PFSK-1 (cell line): Measurements from ENCODE around the gene NELFB.

Experiments used
- POLR2AphosphoS5 ChIP-seq: IDR thresholded peaks from 2 replicates; pipeline ENCODE4 v1.6.1; 2012; ENCODE audit warnings: low read depth, mild to moderate bottlenecking, control low read depth, low read length, moderate library complexity
- SIN3A ChIP-seq: IDR thresholded peaks from 2 replicates; pipeline ENCODE4 v1.6.1; 2012; ENCODE audit warnings: mild to moderate bottlenecking, low read length, moderate library complexity, borderline replicate concordance; ENCODE audit not compliant: insufficient read depth
- TF ChIP-seq, protein P1 (sequence below), 2 experiments: IDR thresholded peaks; 2 replicates each; pipeline versions ENCODE4 v1.6.1 to v1.8.0; 2011 to 2012; ENCODE audit warnings: low read depth in 2 of 2, low read length in 2 of 2, control low read depth in 1 of 2, inconsistent platforms in 1 of 2, mild to moderate bottlenecking in 1 of 2, moderate library complexity in 1 of 2; ENCODE audit not compliant: insufficient read depth in 1 of 2

DNA sequence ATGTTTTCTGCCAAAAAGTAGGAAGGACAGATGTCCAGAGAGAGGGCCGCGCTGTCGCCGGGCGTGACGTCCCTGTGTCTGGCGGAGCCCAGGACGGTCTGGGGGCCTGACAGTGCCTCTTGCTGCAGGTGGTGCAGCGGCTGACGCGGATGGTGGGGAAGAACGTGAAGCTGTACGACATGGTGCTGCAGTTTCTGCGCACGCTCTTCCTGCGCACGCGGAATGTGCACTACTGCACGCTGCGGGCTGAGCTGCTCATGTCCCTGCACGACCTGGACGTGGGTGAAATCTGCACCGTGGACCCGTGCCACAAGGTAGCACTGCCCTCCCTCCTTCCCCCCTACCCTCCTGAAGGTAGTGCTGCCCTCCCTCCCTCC lies 7.8 kb downstream of the NELFB start:
- TF ChIP-seq, protein P1, sequence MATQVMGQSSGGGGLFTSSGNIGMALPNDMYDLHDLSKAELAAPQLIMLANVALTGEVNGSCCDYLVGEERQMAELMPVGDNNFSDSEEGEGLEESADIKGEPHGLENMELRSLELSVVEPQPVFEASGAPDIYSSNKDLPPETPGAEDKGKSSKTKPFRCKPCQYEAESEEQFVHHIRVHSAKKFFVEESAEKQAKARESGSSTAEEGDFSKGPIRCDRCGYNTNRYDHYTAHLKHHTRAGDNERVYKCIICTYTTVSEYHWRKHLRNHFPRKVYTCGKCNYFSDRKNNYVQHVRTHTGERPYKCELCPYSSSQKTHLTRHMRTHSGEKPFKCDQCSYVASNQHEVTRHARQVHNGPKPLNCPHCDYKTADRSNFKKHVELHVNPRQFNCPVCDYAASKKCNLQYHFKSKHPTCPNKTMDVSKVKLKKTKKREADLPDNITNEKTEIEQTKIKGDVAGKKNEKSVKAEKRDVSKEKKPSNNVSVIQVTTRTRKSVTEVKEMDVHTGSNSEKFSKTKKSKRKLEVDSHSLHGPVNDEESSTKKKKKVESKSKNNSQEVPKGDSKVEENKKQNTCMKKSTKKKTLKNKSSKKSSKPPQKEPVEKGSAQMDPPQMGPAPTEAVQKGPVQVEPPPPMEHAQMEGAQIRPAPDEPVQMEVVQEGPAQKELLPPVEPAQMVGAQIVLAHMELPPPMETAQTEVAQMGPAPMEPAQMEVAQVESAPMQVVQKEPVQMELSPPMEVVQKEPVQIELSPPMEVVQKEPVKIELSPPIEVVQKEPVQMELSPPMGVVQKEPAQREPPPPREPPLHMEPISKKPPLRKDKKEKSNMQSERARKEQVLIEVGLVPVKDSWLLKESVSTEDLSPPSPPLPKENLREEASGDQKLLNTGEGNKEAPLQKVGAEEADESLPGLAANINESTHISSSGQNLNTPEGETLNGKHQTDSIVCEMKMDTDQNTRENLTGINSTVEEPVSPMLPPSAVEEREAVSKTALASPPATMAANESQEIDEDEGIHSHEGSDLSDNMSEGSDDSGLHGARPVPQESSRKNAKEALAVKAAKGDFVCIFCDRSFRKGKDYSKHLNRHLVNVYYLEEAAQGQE (IDR thresholded peaks at IDR 0.05; ENCODE audit: insufficient read depth in 1 of 2, low read depth in 2 of 2, low read length in 2 of 2): no peak
- TF ChIP-seq POLR2AphosphoS5 (no peak), SIN3A (no peak)
